Omental fat pad (tissue), 4 donors: ENCODE measurements around the gene LGALSL. TPM values are rescaled to one million over a fixed set of nuclear protein-coding genes. Genes with fewer than 3 reads are reported as not detected.

Experiments used
- ATAC-seq: fragments of 150-250 bp; one replicate; pipeline ENCODE4 v1.9.1; 2016; ENCODE audit warnings: mild to moderate bottlenecking, moderate library complexity; ENCODE audit not compliant: low FRiP score
- DNase-seq: peaks from one replicate; pipeline ENCODE4 v3.0.0-alpha.2; 2019; ENCODE audit warnings: low spot score
- CTCF ChIP-seq, 3 donors: fragments of 450-650 bp; IDR thresholded peaks; one replicate each; pipeline ENCODE4 v1.5.1; 2016 to 2017; ENCODE audit warnings: antibody characterized with exemption in 3 of 3, mild to moderate bottlenecking in 3 of 3, moderate library complexity in 2 of 3
- total RNA-seq, 4 donors: library from RNA; depleted of rRNA; stranded (reverse); fragments of >200 nt; gene quantifications; one replicate each; pipeline ENCODE4 v1.1.0, GENCODE V29; 2016

Gene LGALSL
- total RNA-seq, 4 donors from 2014 or later, result 7.8 to 15.9 (median 9.3) TPM

- no peak for TF ChIP-seq CTCF (IDR thresholded peaks at IDR 0.05)
- DNase-seq (no peak), ATAC-seq (no peak)
These were observed 39.1 kb upstream of the LGALSL start for GRCh38 chr2:64414736-64415435.

GRCh38 chr2:64417624-64418023, 36.3 kb upstream of the LGALSL start:
- no peak for DNase-seq
- no peak for ATAC-seq

GRCh38 chr2:64419596-64420165, 34.3 kb upstream of the LGALSL start:
- no peak for TF ChIP-seq CTCF (IDR thresholded peaks at IDR 0.05)
- DNase-seq (no peak), ATAC-seq (no peak)

More at GRCh38 chr2:64417624-64418023, 36.3 kb upstream of the LGALSL start:
- TF ChIP-seq CTCF (IDR thresholded peaks at IDR 0.05), result no peak

GRCh38 chr2:64420677-64421076, 33.3 kb upstream of the LGALSL start:
- ATAC-seq (no peak), DNase-seq (no peak)
- no peak for TF ChIP-seq CTCF (IDR thresholded peaks at IDR 0.05)

- DNase-seq, result no peak
- ATAC-seq, result no peak
- TF ChIP-seq CTCF (IDR thresholded peaks at IDR 0.05), result no peak
These were observed 32.8 kb upstream of the LGALSL start for GRCh38 chr2:64421201-64421600.

GRCh38 chr2:64422466-64422865, 31.5 kb upstream of the LGALSL start:
- TF ChIP-seq CTCF (IDR thresholded peaks at IDR 0.05), result no peak
- DNase-seq (no peak), ATAC-seq (no peak)

- TF ChIP-seq CTCF (IDR thresholded peaks at IDR 0.05), result no peak
- DNase-seq, result no peak
- ATAC-seq, result no peak
These were observed 30.7 kb upstream of the LGALSL start for GRCh38 chr2:64423303-64423702.
